Activated CD4-positive, CD25-positive, alpha-beta regulatory T cell treated with anti-CD3 and anti-CD28 coated beads, Interleukin-2, amount 50 U/mL, for 16 hours (primary cell): Measurements from ENCODE around the gene PXYLP1.

Experiments
- DNase-seq: peaks from one replicate; pipeline ENCODE4 v3.0.0-alpha.2; 2020; ENCODE audit warnings: low read depth, low spot score

Gene PXYLP1

DNA sequence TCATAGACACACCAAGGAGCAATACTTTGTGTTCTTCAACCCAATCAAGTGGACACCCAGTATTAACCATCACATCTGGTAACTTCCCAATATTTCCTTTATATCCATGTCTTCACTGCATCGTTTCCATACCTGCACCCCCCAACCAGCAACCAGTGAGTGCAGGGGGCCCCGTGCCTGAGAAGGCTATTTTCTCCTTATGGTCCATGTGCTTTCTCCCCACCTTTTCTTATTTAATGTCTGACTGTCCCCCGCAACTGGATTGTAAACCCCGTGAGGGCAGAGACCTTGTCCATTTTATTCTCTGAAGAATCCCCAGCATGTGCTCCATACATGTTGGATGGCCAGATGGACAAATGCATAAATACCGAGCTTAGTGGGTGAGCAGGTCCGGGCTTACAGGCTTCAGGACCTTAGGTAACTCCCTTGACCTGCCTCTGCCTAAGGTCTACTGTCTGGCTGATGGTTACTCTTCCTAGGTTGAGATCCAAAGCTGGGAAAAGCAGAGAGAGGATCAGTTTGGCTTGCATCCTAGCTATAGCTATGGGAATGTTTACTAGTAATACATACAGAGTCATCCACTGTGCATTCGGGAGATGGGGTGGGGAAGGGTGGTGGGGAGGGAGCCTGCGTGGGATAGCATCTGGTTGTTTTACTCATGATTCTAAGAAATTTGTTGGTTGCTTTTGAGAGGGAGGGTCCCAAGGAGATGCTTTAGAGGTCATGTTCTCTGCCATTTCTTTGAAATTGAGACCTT lies 41.5 kb downstream of the PXYLP1 start:
- no peak for DNase-seq

- DNase-seq: no peak
Measured at GRCh38 chr3:141273700-141274410, 42.2 kb downstream of the PXYLP1 start.

DNA sequence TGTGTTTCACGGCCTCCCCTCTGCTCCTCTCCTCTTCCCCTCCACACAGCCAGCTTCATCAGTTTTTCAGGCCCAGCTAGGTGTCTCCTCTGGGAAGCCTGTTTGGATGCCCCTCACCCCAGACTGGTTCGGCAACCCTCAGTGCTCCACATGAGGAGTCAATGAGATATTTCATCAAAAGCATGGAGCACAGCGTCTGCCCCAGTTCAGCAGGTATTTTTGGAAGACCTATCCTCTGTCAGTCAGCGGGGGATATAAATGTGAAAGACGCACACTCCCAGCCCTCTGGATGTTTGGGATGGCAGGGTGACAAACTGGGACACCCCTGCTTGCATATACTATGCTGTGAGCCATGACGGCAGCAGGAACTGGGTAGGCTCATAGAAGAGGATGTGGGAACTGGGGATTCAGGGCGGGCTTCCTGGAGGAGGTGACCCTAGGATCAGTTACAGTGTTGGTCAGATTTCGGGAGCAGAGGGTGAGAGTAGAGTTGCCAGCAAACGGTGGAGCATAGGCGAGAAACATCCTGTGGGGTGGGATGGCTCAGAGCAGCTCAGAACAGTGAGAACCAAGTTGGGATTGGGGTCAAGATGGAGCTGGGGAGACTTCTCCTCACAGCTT lies 42.9 kb downstream of the PXYLP1 start:
- no peak for DNase-seq

DNA sequence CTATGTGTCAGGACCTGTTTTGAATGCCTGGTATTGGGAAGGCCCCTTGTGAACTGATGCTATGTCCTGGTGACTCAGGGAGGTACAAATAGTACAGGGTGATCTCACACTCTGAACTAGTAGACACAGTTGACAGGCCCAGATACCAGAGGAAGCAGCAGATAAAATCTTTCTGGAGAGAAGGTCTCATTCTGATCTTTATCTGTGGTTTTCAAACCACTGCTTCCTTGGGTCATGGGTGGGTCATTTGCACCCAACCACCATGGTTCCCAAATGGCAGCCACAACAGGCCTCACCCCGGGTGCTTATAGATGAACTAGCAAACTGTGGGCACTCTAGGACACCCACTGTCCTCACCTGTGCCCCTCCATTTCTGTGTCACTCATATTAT lies 43.4 kb downstream of the PXYLP1 start:
- DNase-seq: no peak

DNA sequence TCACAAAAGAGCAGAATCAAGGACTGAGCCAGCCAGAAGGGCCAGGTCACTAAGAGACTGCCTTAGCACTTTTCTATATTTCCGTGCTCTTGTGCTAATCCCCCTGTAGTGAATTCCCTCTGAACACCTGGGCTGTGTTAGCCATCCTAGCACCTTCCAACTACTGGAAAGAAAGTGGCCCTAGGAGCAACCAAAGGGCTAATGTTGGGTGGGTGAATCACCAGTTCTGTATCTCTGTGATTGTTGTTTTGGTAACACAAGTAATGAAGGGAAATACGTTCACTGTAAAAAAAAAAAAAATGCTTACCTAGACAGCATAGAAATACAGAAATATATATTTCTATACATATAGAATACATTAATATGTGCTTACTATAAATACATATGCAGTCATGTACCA lies 43.9 kb downstream of the PXYLP1 start:
- DNase-seq: no peak

DNA sequence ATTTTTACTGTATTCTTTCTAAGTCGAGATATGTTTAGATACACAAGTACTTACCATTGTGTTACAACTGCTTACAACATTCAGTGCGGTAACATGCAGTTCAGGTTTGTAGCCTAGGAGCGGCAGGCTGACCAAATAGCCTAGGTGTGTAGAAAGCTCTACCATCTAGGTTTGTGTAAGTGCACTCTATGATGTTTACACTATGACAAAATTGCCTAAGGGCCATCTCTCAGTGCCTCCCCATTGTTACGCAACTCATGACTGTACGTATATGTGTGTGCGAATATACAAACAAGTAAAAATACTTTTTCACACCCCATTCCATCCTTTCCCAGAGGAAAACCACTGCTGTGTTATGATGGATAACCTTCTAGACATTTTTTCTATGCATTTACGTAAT lies 44.3 kb downstream of the PXYLP1 start:
- no peak for DNase-seq

DNA sequence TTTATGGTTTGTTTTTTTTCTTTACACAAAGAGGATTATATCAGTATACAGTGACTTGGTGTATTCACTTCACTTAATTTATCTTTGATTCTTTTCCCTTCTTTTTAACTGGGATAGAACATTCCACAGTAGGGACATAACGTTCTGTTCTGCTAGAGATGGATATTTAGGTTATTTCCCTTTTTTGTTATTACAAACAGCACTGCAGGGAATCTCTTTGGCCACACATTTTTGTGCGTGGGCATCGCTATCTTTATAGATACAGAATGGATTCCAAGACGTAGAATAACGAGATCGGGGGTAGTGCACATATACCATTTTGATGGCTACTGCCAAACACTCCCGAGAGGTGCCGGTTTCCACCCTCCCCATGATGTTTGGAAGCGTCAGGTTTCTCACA lies 44.8 kb downstream of the PXYLP1 start:
- DNase-seq: no peak

DNA sequence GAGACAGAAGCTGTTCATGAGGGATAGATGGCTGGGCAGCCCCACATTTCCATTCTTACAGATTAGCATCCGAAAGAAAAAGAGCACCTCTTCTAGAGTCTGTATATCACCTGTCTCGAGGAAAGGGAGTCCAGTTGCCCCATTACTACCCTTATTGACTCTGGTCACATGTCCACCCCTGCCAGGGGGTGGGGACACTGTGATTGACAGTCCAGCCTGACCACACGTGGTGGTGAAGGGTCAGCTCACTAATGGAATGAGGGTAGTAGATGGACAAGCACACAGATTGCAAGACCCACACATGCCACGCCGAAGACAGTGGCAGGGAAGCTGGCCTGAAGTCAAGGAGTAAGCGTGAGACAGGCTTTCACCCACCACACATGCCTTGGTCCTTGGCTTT lies 45.8 kb downstream of the PXYLP1 start:
- no peak for DNase-seq

GRCh38 chr3:141278196-141279076 lies 46.8 kb downstream of the PXYLP1 start:
- DNase-seq: no peak

DNA sequence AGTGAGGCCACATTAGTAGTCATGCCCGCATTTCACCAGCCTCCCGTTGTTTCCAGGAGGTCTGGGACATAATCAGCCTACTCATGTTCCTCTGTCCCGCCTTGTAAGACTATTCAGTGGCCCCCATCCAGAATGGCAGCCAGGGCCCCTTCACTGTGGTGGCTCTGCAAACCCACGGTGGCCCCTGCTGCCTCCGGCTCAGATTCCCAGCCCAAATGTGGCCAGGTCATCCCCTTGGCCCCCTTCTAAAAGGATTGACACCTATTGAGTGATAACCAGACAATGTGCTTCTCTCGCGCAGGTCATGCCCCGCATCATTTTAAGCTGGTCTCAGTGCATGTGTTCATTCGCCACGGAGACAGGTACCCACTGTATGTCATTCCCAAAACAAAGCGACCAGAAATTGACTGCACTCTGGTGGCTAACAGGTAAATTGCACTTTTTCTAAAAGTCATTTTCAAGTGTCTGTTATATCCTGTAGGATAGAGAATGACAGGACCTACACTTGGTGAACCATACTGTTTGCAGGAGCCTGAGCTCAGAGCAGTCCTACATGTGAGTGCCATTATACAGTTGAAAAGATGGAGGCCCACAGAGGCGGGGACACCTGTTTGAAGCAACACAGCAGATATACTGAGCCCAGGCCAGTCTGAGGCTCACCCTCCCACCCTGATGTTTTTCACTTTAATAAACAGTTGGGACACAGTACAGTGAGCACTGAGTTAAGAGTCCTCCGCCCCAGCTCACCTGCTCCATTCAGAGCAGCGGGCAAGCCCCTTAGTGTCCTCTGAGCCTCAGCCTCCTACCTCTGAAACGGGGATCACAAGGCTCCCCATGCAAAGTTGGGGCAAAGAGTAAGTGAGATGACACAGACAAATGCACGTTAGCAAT lies 47.7 kb downstream of the PXYLP1 start:
- DNase-seq: no peak

DNA sequence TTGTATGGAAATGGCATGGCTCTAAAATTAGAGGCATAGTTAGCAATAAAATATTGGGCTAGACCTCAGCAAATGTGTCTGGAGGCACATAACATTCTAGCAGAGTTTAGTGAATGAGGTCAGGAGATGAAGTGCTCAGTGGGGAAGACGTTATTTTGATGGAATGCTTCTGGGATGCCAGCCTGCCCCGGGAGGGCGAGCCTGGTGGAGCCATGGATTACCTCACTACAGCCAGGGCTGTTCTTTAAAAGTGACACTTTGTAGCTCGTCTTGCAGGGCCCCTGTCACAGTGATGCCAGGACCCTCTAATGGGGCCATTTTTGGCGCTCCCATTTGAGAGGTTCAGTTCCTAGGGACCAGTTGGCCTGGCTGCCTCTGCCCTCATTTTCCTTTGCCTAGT lies 48.5 kb downstream of the PXYLP1 start:
- DNase-seq: no peak

DNA sequence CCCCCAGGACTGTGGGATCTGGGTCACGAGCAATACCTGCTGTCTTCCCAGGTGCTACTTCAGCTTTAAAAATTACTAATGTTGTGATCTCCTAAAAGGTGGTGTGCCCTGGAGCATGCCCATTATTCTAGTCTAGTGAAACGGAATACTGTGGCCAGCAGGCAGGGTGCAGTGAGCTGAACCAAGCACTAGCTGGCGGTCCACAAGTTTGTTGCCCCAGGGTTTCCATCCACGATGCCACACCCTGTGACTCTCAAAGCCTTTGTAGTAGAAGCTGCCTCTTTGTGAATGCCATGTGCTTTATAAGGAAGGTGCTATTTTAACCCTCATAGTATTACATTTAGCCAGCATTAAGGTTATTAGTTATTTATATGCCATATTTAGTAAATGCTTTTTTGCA lies 49.1 kb downstream of the PXYLP1 start:
- no peak for DNase-seq

GRCh38 chr3:141285570-141285969 lies 53.9 kb downstream of the PXYLP1 start:
- DNase-seq: no peak

GRCh38 chr3:141286856-141287255 lies 55.2 kb downstream of the PXYLP1 start:
- DNase-seq: no peak

DNA sequence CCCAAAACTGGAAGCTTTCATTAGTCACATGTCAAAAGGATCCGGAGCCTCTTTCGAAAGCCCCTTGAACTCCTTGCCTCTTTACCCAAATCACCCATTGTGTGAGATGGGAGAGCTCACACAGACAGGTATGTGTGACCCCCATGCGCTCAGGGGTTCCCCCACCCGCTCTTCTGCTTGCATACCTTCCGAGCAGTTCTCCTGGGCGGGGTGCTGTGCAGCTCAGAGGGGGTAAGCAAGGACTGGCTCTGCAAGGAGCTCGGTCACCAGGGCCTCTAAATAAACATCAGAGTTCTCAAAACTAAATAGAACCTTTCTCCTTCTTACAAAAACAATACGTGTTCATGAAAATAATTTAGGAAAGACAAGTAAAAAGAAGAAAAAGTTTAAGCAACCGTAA lies 55.7 kb downstream of the PXYLP1 start:
- DNase-seq: no peak

DNA sequence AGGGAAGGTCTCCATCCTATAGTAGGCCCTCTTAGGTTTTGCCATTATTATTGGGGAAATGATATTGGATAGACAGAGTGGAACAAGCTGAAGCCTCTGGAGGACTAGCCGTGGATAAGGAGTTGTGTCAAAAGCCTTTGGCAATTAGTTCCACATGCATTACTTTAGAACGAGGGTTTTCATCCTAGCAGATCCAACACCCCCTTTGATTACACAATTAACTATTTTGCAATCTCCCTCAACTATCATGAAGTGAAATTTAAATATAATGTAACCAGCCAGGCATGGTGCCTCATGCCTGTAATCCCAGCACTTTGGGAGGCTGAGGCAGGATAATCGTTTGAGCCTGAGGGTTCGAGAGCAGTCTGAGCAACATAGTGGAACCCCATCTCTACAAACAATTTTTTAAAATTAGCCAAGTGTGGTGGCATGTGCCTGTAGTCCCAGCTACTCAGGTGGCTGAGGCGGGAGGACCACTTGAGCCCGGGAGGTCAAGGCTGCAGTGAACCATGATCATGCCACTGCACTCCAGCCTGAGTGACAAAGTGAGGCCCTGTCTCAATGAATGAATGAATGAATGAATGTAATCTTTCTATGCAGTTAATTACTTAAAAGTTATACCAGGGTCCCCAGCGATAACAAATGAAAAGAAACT lies 56.8 kb downstream of the PXYLP1 start:
- no peak for DNase-seq

GRCh38 chr3:141289228-141289772 lies 57.7 kb downstream of the PXYLP1 start:
- DNase-seq: no peak

DNA sequence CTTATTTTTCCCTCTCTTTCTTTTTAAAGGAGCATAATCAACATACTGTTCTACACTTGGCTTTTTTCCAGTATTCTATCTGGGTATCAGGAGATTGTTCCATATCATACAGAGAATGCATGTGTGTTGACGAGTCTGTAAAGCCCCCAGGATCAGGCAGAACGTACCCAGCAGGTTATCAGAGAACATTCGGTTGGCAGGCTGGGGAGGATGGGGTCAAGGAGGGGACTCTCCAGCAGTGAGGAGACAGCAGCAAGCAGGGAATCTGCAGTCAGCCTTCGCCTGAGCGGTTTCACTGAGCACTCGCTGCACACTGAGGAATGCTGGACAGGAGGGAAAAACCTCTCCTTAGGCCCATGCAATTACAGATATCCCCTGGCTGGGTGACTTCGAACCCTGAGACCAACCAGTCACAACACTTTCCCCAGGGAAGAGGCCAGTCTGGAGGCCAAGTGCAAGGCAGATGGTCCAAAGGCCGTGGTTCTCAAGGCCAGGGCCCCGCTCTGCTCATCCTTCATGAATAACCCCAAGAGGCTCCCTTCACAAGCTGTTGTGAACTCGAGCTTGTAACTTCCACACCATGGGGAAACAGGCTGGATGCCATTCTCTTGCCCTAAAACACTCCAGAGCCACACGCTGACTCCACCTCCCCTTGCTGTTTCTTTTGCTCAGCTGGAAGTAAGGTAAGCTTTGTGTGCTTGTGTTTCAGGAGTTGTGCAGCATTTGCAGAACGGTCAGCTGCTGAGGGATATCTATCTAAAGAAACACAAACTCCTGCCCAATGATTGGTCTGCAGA lies 60.1 kb downstream of the PXYLP1 start:
- DNase-seq: no peak

GRCh38 chr3:141292356-141293058 lies 60.9 kb downstream of the PXYLP1 start:
- no peak for DNase-seq
